ENCODE measurements around the gene PTPRN2.

- TF ChIP-seq CTCF (IDR thresholded peaks at IDR 0.05; ENCODE audit: extremely low read depth in 1 of 2, insufficient read depth in 1 of 2, low read depth in 1 of 2, low read length in 2 of 2) (no peak), POLR2A (IDR thresholded peaks at IDR 0.05; ENCODE audit: low read depth, low read length) (no peak), EZH2 (IDR thresholded peaks at IDR 0.05; ENCODE audit: borderline replicate concordance, low read depth, low read length, severe bottlenecking) (no peak), POLR2AphosphoS5 (IDR thresholded peaks at IDR 0.05; ENCODE audit: insufficient read depth, low read depth, low read length) (no peak), GATA2 (IDR thresholded peaks at IDR 0.05; ENCODE audit: insufficient read depth, insufficient read length, low read depth, low read length) (no peak)
- TF ChIP-seq, protein P1, sequence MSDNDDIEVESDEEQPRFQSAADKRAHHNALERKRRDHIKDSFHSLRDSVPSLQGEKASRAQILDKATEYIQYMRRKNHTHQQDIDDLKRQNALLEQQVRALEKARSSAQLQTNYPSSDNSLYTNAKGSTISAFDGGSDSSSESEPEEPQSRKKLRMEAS (IDR thresholded peaks at IDR 0.05; ENCODE audit: insufficient read depth, insufficient read length): no peak
Observed at GRCh38 chr7:157606140-157606539, 981.5 kb downstream of the PTPRN2 start.

Measured in endothelial cell of umbilical vein (primary cell).